Measurements from ENCODE around the gene ADAM10. TPM values are rescaled to one million over a fixed set of nuclear protein-coding genes. Genes with fewer than 3 reads are reported as not detected.

The ADAM10 gene
- total and polyA plus RNA-seq, 2 donors, result 31.4 to 143 TPM

DNA sequence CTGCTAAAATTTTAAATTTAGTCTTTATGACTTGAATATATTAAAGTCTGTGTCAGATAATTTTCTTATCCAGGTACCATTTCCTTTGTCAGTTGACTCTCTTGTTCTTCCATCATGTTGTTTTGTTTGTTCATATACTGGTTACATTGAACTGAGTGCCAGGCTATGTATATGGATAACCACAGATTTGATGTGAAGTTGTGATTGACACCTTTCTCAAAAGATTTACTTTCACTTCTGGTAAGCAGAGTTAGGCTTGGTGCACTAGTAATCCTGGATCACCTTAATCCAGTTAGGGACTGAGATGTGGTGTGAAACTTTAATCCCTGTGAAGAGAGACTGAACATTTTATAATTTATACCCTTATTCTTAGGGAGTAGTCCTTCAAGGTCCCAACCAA, 99.4 kb downstream of the ADAM10 start:
- no peaks in the 10 kb centered on the region for H3K4me1 ChIP-seq (ENCODE audit: control insufficient read depth in 2 of 2, insufficient read depth in 2 of 2, low read length in 2 of 2)
- DNase-seq (ENCODE audit: low read depth in 6 of 9, low spot score in 9 of 9), result no peak
- H3K27me3 ChIP-seq (ENCODE audit: control insufficient read depth in 2 of 2, insufficient read depth in 1 of 2, low read length in 1 of 2), result no peaks in the 10 kb centered on the region
- H3K36me3 ChIP-seq (ENCODE audit: control insufficient read depth in 2 of 2, insufficient read depth in 2 of 2, low read length in 1 of 2), result peaks cover 12 to 22% of the 10 kb centered on the region in 2 donors
- no peaks in the 10 kb centered on the region for H3K9me3 ChIP-seq (ENCODE audit: control insufficient read depth in 2 of 2, insufficient read depth in 1 of 2, low read length in 1 of 2)
- H3K27ac ChIP-seq (ENCODE audit: low read depth in 1 of 2, low read length in 1 of 2), result no peak overlapping the region
- no peak overlapping the region for H3K4me3 ChIP-seq (ENCODE audit: low read length in 2 of 2)

DNA sequence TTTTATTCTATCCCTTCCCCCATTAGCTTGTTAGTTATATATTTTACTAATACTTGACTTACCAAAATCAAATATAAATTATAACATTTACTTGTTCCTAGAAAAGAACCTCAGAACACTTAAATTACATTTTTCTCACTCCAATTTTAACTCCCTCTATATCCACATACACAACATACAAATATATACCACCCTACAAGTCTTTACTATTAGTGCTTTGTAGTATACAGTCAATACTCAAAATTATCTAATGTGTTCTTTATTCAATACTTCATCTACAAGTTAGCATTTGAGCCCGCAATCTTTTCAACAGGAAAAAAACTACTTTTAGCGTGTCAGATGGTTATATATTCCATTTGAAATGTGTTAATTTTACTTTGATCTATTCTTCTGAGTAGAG, 100.3 kb downstream of the ADAM10 start:
- Histone ChIP-seq H3K4me3 (ENCODE audit: low read length in 2 of 2) (no peak overlapping the region), H3K36me3 (ENCODE audit: control insufficient read depth in 2 of 2, insufficient read depth in 2 of 2, low read length in 1 of 2) (peaks cover 12 to 22% of the 10 kb centered on the region in 2 donors), H3K27ac (ENCODE audit: low read depth in 1 of 2, low read length in 1 of 2) (no peak overlapping the region), H3K9me3 (ENCODE audit: control insufficient read depth in 2 of 2, insufficient read depth in 1 of 2, low read length in 1 of 2) (no peaks in the 10 kb centered on the region), H3K27me3 (ENCODE audit: control insufficient read depth in 2 of 2, insufficient read depth in 1 of 2, low read length in 1 of 2) (no peaks in the 10 kb centered on the region), H3K4me1 (ENCODE audit: control insufficient read depth in 2 of 2, insufficient read depth in 2 of 2, low read length in 2 of 2) (no peaks in the 10 kb centered on the region)
- no peak for DNase-seq (ENCODE audit: low read depth in 6 of 9, low spot score in 9 of 9)
- 97% methylated on average over 2 of the region's 2 CpGs for WGBS

DNA sequence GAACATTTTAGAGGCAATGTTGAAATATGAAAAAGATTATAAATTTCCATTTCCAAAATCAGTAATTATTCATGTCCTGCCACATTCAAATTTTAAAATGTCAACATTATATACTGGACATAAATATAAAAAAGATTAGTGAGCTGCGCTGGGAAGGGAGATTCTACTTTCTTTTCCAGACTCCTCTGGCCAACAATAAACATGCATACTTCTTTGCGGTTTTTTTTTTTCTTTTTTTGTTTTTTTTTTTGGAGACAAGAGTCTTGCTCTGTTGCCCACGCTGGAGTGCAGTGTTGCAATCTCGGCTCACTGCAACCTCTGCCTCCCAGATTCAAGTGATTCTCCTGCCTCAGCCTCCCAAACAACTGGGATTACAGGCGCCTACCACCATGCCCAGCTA, 105.5 kb downstream of the ADAM10 start:
- no peak overlapping the region for H3K27ac ChIP-seq (ENCODE audit: low read depth in 1 of 2, low read length in 1 of 2)
- H3K4me3 ChIP-seq (ENCODE audit: low read length in 2 of 2), result no peak overlapping the region
- 97% methylated on average over 5 of the region's 5 CpGs for WGBS
- H3K9me3 ChIP-seq (ENCODE audit: control insufficient read depth in 2 of 2, insufficient read depth in 1 of 2, low read length in 1 of 2), result no peaks in the 10 kb centered on the region
- H3K36me3 ChIP-seq (ENCODE audit: control insufficient read depth in 2 of 2, insufficient read depth in 2 of 2, low read length in 1 of 2), result peaks cover 23 to 48% of the 10 kb centered on the region in 2 donors
- no peaks in the 10 kb centered on the region for H3K27me3 ChIP-seq (ENCODE audit: control insufficient read depth in 2 of 2, insufficient read depth in 1 of 2, low read length in 1 of 2)
- no peaks in the 10 kb centered on the region for H3K4me1 ChIP-seq (ENCODE audit: control insufficient read depth in 2 of 2, insufficient read depth in 2 of 2, low read length in 2 of 2)
- no peak for DNase-seq (ENCODE audit: low read depth in 6 of 9, low spot score in 9 of 9)

DNA sequence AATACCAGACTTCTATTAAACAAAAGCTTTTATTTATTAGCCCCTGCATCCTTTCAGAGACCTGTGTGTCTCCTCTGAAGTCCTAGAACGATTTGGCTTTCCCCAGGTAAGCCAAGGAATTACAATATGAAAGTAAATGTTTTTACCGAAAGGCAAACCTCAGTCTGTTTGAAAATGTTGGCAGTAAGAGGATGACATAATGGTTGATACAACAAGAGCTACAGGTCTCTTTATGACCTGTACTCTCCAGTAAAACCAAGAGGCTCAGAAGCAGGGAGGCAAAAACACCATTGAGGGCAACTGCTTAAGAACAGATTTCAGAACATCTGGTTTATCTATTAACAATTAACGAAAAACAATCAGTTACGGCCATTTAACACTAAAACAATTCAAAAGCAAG, 107.8 kb downstream of the ADAM10 start:
- 98% methylated on average over 4 of the region's 4 CpGs for WGBS
- Histone ChIP-seq H3K36me3 (ENCODE audit: control insufficient read depth in 2 of 2, insufficient read depth in 2 of 2, low read length in 1 of 2) (peaks cover 25 to 67% of the 10 kb centered on the region in 2 donors), H3K27ac (ENCODE audit: low read depth in 1 of 2, low read length in 1 of 2) (no peak overlapping the region), H3K9me3 (ENCODE audit: control insufficient read depth in 2 of 2, insufficient read depth in 1 of 2, low read length in 1 of 2) (no peaks in the 10 kb centered on the region), H3K4me3 (ENCODE audit: low read length in 2 of 2) (no peak overlapping the region), H3K4me1 (ENCODE audit: control insufficient read depth in 2 of 2, insufficient read depth in 2 of 2, low read length in 2 of 2) (no peaks in the 10 kb centered on the region), H3K27me3 (ENCODE audit: control insufficient read depth in 2 of 2, insufficient read depth in 1 of 2, low read length in 1 of 2) (no peaks in the 10 kb centered on the region)
- DNase-seq (ENCODE audit: low read depth in 6 of 9, low spot score in 9 of 9), result no peak

DNA sequence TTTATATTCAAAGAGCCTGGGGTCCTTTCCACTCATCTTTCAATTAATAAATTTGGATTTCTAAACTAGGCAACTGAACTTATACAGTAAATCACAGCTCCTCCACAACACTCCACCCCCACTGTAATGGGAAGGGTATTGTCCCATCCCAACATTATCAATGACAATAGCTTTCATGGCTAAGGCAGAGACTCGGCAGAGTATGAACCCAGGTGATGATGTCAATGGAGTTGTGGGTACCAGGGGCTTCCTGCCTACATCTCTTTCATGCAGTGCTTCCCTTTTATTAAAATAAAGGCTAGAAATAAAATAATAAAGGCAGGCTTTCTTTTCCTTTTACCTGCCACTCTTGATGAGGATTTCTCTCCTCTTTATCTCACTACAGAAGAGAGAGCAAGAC, 109.5 kb downstream of the ADAM10 start:
- H3K36me3 ChIP-seq (ENCODE audit: control insufficient read depth in 2 of 2, insufficient read depth in 2 of 2, low read length in 1 of 2), result peaks cover 26 to 76% of the 10 kb centered on the region in 2 donors
- DNase-seq (ENCODE audit: low read depth in 6 of 9, low spot score in 9 of 9), result no peak
- no peak overlapping the region for H3K27ac ChIP-seq (ENCODE audit: low read depth in 1 of 2, low read length in 1 of 2)
- WGBS, result 86% methylated on average over 1 of the region's 1 CpG
- no peaks in the 10 kb centered on the region for H3K9me3 ChIP-seq (ENCODE audit: control insufficient read depth in 2 of 2, insufficient read depth in 1 of 2, low read length in 1 of 2)
- H3K4me3 ChIP-seq (ENCODE audit: low read length in 2 of 2), result no peak overlapping the region
- H3K27me3 ChIP-seq (ENCODE audit: control insufficient read depth in 2 of 2, insufficient read depth in 1 of 2, low read length in 1 of 2), result no peaks in the 10 kb centered on the region
- no peaks in the 10 kb centered on the region for H3K4me1 ChIP-seq (ENCODE audit: control insufficient read depth in 2 of 2, insufficient read depth in 2 of 2, low read length in 2 of 2)

DNA sequence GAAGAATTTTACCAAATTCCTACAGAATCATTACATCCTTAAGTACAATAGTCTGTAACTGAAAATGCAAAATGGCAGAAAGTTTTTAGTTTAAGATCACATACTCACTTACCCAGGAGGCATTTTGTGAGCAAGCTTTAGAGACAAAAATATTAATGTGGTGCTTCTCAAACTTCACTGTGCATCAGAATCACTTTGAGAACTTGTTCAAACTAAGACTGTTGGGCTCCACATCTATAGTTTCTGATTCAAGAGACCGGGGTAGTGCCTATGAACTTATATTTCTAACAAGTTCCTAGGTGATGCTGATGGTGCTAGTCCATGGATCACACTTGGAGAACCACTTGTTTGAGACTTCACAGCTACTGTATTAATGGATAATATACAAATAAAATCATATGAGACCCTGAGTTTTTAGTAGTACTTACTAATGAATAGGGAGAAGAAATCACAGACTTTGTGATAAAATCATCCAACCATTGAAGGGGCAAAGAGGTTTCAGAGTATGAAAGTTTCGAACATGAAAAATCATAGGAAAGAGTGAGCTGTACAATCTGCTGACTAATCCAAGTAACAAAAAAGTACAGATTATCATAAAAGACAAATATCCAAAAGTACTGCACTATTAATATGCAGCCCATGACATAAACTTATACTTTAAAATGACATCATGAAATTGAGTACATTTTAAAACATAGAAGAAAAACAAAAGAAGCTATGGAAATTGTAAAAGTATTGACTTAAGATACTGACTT, 110.3 kb downstream of the ADAM10 start:
- no peaks in the 10 kb centered on the region for H3K27me3 ChIP-seq (ENCODE audit: control insufficient read depth in 2 of 2, insufficient read depth in 1 of 2, low read length in 1 of 2)
- no peak overlapping the region for H3K4me3 ChIP-seq (ENCODE audit: low read length in 2 of 2)
- H3K27ac ChIP-seq (ENCODE audit: low read depth in 1 of 2, low read length in 1 of 2), result no peak overlapping the region
- WGBS, result over 99% methylated on average over 2 of the region's 2 CpGs
- DNase-seq (ENCODE audit: low read depth in 6 of 9, low spot score in 9 of 9), result no peak
- no peaks in the 10 kb centered on the region for H3K4me1 ChIP-seq (ENCODE audit: control insufficient read depth in 2 of 2, insufficient read depth in 2 of 2, low read length in 2 of 2)
- H3K36me3 ChIP-seq (ENCODE audit: control insufficient read depth in 2 of 2, insufficient read depth in 2 of 2, low read length in 1 of 2), result peaks cover 23 to 72% of the 10 kb centered on the region in 2 donors
- no peaks in the 10 kb centered on the region for H3K9me3 ChIP-seq (ENCODE audit: control insufficient read depth in 2 of 2, insufficient read depth in 1 of 2, low read length in 1 of 2)

DNA sequence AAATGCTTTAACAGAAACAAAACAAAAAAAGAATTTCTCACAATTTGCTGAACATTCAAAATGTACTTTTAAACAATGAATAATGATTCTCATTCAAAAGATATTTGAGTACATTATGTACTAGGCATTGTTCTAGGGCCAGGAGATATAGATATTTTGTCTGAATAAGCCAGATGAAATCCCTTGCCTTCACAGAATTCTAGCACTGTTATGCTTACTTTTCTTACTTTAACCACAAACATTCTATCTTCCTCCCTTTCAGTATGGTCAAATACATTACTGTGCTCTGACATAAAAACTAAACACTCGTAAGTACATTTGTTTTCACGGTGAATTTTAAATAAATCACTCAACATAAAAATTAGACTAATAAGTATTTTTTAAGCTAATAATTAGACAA, 116.7 kb downstream of the ADAM10 start:
- Histone ChIP-seq H3K27me3 (ENCODE audit: control insufficient read depth in 2 of 2, insufficient read depth in 1 of 2, low read length in 1 of 2) (no peaks in the 10 kb centered on the region), H3K27ac (ENCODE audit: low read depth in 1 of 2, low read length in 1 of 2) (no peak overlapping the region), H3K4me1 (ENCODE audit: control insufficient read depth in 2 of 2, insufficient read depth in 2 of 2, low read length in 2 of 2) (peaks cover 12 to 15% of the 10 kb centered on the region in 2 donors), H3K9me3 (ENCODE audit: control insufficient read depth in 2 of 2, insufficient read depth in 1 of 2, low read length in 1 of 2) (no peaks in the 10 kb centered on the region), H3K36me3 (ENCODE audit: control insufficient read depth in 2 of 2, insufficient read depth in 2 of 2, low read length in 1 of 2) (peaks cover 10 to 50% of the 10 kb centered on the region in 2 donors), H3K4me3 (ENCODE audit: low read length in 2 of 2) (no peak overlapping the region)
- 98% methylated on average over 2 of the region's 2 CpGs for WGBS
- no peak for DNase-seq (ENCODE audit: low read depth in 6 of 9, low spot score in 9 of 9)

DNA sequence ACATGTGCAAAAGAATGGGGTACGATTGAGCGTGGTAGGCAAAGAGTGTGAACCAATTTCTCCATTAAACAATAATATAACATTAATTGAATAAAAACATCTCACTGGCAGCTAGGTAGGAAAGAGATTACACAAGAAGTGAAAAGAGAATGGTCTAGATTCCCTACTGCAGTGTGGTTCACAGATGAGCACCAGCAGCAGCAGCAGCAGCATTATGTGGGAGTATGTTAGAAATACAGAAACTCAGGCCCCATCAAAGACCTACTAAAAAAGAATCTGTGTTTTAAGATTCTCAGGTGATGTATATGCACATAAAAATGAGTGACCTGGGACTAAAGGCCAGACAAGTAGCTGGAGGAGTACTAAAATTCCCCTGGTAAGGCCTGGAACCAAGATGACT, 118.2 kb downstream of the ADAM10 start:
- Histone ChIP-seq H3K27ac (ENCODE audit: low read depth in 1 of 2, low read length in 1 of 2) (peak overlapping the region; percentile 62 to 97), H3K9me3 (ENCODE audit: control insufficient read depth in 2 of 2, insufficient read depth in 1 of 2, low read length in 1 of 2) (no peaks in the 10 kb centered on the region), H3K27me3 (ENCODE audit: control insufficient read depth in 2 of 2, insufficient read depth in 1 of 2, low read length in 1 of 2) (no peaks in the 10 kb centered on the region), H3K4me3 (ENCODE audit: low read length in 2 of 2) (no peak overlapping the region), H3K4me1 (ENCODE audit: control insufficient read depth in 2 of 2, insufficient read depth in 2 of 2, low read length in 2 of 2) (peaks cover 15 to 17% of the 10 kb centered on the region in 2 donors), H3K36me3 (ENCODE audit: control insufficient read depth in 2 of 2, insufficient read depth in 2 of 2, low read length in 1 of 2) (peaks cover 7 to 47% of the 10 kb centered on the region in 2 donors)
- WGBS, result 98% methylated on average over 2 of the region's 2 CpGs
- DNase-seq (ENCODE audit: low read depth in 6 of 9, low spot score in 9 of 9), result no peak

DNA sequence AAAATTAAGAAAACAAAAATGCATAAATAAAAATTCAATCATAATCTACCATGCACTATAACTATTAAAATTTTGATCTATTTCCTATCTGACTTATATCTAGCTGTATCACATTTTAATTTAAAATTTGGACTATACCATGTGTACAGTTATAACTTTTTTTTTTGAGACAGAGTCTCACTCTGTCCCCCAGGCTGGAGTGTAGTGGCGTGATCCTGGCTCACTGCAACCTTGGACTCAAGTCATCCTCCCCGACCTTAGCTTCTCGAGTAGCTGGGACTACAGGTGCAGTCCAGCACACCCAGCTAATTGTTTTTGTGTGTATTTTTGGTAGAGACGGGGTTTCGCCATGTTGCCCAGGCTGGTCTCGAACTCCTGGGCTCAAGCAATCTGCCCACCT, 119.9 kb downstream of the ADAM10 start:
- Histone ChIP-seq H3K27me3 (ENCODE audit: control insufficient read depth in 2 of 2, insufficient read depth in 1 of 2, low read length in 1 of 2) (no peaks in the 10 kb centered on the region), H3K4me1 (ENCODE audit: control insufficient read depth in 2 of 2, insufficient read depth in 2 of 2, low read length in 2 of 2) (peaks cover 15 to 17% of the 10 kb centered on the region in 2 donors), H3K4me3 (ENCODE audit: low read length in 2 of 2) (no peak overlapping the region), H3K36me3 (ENCODE audit: control insufficient read depth in 2 of 2, insufficient read depth in 2 of 2, low read length in 1 of 2) (peaks cover 7 to 49% of the 10 kb centered on the region in 2 donors), H3K9me3 (ENCODE audit: control insufficient read depth in 2 of 2, insufficient read depth in 1 of 2, low read length in 1 of 2) (no peaks in the 10 kb centered on the region), H3K27ac (ENCODE audit: low read depth in 1 of 2, low read length in 1 of 2) (peak overlapping the region in 1 of 2 donors; percentile 97)
- DNase-seq (ENCODE audit: low read depth in 6 of 9, low spot score in 9 of 9), result no peak
- 87% methylated on average over 6 of the region's 6 CpGs for WGBS
